Panc1 (cell line): ENCODE data around the gene PCCA. TPM values are rescaled to one million over a fixed set of nuclear protein-coding genes. Genes with fewer than 3 reads are reported as not detected.

Source experiments
- ATAC-seq: fragments of 200-7000 bp; cut with Tn5 transposase; 2 replicates; pipeline ENCODE4 v1.9.1; 2020; ENCODE audit warnings: mild to moderate bottlenecking, moderate library complexity
- BruUV-seq: library from RNA; stranded (reverse); fragments of 400-500 nt; replicated peaks from 2 replicates; lab custom pipeline; 2021; lab: Mats Ljungman, UMichigan
- CTCF ChIA-PET: fragments of 300-600 bp; sonication (Branson Sonifier 250); formaldehyde crosslinking; loops from one replicate; lab custom pipeline; 2022; ENCODE audit warnings: antibody characterized with exemption; lab: Charles Lee
- POLR2A ChIA-PET: fragments of 300-600 bp; sonication (Branson Sonifier 250); formaldehyde crosslinking; loops from one replicate; lab custom pipeline; 2022; ENCODE audit warnings: antibody characterized with exemption; lab: Charles Lee
- DNase-seq: peaks from one replicate; pipeline ENCODE4 v3.0.0-alpha.2; 2010; ENCODE audit warnings: low read depth, low spot score
- H3K27ac ChIP-seq: 2 replicates; pipeline ENCODE4 v1.5.1; 2011; ENCODE audit warnings: mild to moderate bottlenecking, low read length, inconsistent platforms
- H3K27me3 ChIP-seq: fragments of 200-500 bp; sonication (Bioruptor generic); 2 replicates; pipeline ENCODE4 v1.6.0; 2014; ENCODE audit warnings: low read length, inconsistent platforms; ENCODE audit not compliant: control insufficient read depth, insufficient read depth
- H3K36me3 ChIP-seq: fragments of 200-500 bp; sonication (Bioruptor generic); 2 replicates; pipeline ENCODE4 v1.5.1; 2014; ENCODE audit warnings: inconsistent platforms, mild to moderate bottlenecking, low read length, moderate library complexity; ENCODE audit not compliant: control insufficient read depth, insufficient read depth
- H3K4me1 ChIP-seq: 2 replicates; pipeline ENCODE4 v1.5.1; 2011; ENCODE audit warnings: inconsistent platforms, mild to moderate bottlenecking, low read length, moderate library complexity; ENCODE audit not compliant: control insufficient read depth, insufficient read depth
- H3K4me3 ChIP-seq, 2 experiments: 2 replicates each; pipeline ENCODE4 v1.5.1; 2011 to 2012; ENCODE audit warnings: low read depth in 2 of 2, low read length in 2 of 2, mild to moderate bottlenecking in 2 of 2, inconsistent platforms in 1 of 2, moderate library complexity in 1 of 2
- H3K9me3 ChIP-seq: fragments of 200-500 bp; sonication (Bioruptor generic); 2 replicates; pipeline ENCODE4 v1.5.1; 2014; ENCODE audit warnings: low read depth, mild to moderate bottlenecking, inconsistent platforms, low read length, moderate library complexity; ENCODE audit not compliant: control insufficient read depth, insufficient read depth
- POLR2AphosphoS5 ChIP-seq: IDR thresholded peaks from 2 replicates; pipeline ENCODE4 v1.6.1; 2012; ENCODE audit warnings: mild to moderate bottlenecking, low read depth, low read length, moderate library complexity
- SIN3A ChIP-seq: IDR thresholded peaks from 2 replicates; pipeline ENCODE4 v1.6.1; 2012; ENCODE audit warnings: low read depth, mild to moderate bottlenecking, low read length, moderate library complexity, borderline replicate concordance; ENCODE audit not compliant: insufficient read depth
- TCF7L2 ChIP-seq: IDR thresholded peaks from 2 replicates; pipeline ENCODE4 v1.6.1; 2011; ENCODE audit warnings: mild to moderate bottlenecking, low read depth, low read length, inconsistent platforms
- in situ Hi-C: cut with HindIII; loops from 2 replicates; pipeline ENCODE4 v1.10.0; 2016; ENCODE audit warnings: low sequenced_read_pairs, low pct_unique_long_range_greater_than_20kb
- intact Hi-C: fragments of 100-400 bp; cut with micrococcal nuclease; formaldehyde crosslinking; loops from one replicate; pipeline ENCODE4 v1.10.0; 2022; ENCODE audit not compliant: unreplicated experiment
- total RNA-seq: library from RNA; stranded (reverse); gene quantifications from one replicate; pipeline ENCODE4 v1.2.1, GENCODE V29; 2021; ENCODE audit not compliant: unreplicated experiment
- TF ChIP-seq, protein P1 (sequence below), 2 experiments: IDR thresholded peaks; 2 replicates each; pipeline ENCODE4 v1.6.1; 2011 to 2012; ENCODE audit warnings: low read depth in 2 of 2, control low read depth in 1 of 2, low read length in 1 of 2, mild to moderate bottlenecking in 1 of 2, moderate library complexity in 1 of 2; ENCODE audit not compliant: insufficient read depth in 1 of 2
- TF ChIP-seq, protein P2 (sequence below): fragments of 450-650 bp; IDR thresholded peaks from 2 replicates; pipeline ENCODE4 v1.5.1; 2017; ENCODE audit warnings: mild to moderate bottlenecking

The PCCA gene
- total RNA-seq, 1 experiment from 2014 or later: 14.7 TPM

DNA sequence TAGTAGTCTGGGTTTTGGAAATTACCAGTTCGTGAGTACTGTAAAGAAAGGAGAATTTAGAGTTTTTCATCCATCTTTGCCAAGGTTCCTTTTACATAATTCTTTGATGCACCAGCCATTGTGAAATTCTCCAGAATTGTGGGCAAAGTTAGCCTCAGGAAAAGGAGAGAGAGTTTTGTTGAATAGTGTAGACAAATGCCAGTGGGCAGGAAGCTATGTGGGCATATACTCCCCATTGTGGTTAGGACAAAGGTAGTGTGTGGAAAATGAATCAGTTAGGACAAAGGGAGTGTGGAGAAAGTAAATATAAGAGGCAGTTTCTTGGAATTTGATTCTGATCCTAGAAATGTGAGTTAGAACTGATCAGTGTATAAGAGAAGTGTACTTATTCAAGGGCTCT, 67.9 kb downstream of the PCCA start:
- TF ChIP-seq, protein P1, sequence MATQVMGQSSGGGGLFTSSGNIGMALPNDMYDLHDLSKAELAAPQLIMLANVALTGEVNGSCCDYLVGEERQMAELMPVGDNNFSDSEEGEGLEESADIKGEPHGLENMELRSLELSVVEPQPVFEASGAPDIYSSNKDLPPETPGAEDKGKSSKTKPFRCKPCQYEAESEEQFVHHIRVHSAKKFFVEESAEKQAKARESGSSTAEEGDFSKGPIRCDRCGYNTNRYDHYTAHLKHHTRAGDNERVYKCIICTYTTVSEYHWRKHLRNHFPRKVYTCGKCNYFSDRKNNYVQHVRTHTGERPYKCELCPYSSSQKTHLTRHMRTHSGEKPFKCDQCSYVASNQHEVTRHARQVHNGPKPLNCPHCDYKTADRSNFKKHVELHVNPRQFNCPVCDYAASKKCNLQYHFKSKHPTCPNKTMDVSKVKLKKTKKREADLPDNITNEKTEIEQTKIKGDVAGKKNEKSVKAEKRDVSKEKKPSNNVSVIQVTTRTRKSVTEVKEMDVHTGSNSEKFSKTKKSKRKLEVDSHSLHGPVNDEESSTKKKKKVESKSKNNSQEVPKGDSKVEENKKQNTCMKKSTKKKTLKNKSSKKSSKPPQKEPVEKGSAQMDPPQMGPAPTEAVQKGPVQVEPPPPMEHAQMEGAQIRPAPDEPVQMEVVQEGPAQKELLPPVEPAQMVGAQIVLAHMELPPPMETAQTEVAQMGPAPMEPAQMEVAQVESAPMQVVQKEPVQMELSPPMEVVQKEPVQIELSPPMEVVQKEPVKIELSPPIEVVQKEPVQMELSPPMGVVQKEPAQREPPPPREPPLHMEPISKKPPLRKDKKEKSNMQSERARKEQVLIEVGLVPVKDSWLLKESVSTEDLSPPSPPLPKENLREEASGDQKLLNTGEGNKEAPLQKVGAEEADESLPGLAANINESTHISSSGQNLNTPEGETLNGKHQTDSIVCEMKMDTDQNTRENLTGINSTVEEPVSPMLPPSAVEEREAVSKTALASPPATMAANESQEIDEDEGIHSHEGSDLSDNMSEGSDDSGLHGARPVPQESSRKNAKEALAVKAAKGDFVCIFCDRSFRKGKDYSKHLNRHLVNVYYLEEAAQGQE (IDR thresholded peaks at IDR 0.05; ENCODE audit: insufficient read depth in 1 of 2, low read depth in 2 of 2, low read length in 1 of 2): no peak
- TF ChIP-seq POLR2AphosphoS5 (no peak), SIN3A (no peak), TCF7L2 (no peak)
- TF ChIP-seq, protein P2, sequence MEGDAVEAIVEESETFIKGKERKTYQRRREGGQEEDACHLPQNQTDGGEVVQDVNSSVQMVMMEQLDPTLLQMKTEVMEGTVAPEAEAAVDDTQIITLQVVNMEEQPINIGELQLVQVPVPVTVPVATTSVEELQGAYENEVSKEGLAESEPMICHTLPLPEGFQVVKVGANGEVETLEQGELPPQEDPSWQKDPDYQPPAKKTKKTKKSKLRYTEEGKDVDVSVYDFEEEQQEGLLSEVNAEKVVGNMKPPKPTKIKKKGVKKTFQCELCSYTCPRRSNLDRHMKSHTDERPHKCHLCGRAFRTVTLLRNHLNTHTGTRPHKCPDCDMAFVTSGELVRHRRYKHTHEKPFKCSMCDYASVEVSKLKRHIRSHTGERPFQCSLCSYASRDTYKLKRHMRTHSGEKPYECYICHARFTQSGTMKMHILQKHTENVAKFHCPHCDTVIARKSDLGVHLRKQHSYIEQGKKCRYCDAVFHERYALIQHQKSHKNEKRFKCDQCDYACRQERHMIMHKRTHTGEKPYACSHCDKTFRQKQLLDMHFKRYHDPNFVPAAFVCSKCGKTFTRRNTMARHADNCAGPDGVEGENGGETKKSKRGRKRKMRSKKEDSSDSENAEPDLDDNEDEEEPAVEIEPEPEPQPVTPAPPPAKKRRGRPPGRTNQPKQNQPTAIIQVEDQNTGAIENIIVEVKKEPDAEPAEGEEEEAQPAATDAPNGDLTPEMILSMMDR: no peak
- intact Hi-C loops (no loop called here), in situ Hi-C loops (no loop called here)
- DNase-seq: no peak
- no peaks in the 10 kb centered on the region for H3K9me3 ChIP-seq
- H3K4me1 ChIP-seq: no peaks in the 10 kb centered on the region
- no peaks in the 10 kb centered on the region for H3K27me3 ChIP-seq
- no peaks in the 10 kb centered on the region; the same call in 1 of the 2 replicates for H3K36me3 ChIP-seq
- no peak overlapping the region for H3K4me3 ChIP-seq
- ATAC-seq: no peak
- ChIA-PET POLR2A (no interaction called here), CTCF (no interaction called here)
- H3K27ac ChIP-seq: no peak overlapping the region
- no TSS peak for BruUV-seq

DNA sequence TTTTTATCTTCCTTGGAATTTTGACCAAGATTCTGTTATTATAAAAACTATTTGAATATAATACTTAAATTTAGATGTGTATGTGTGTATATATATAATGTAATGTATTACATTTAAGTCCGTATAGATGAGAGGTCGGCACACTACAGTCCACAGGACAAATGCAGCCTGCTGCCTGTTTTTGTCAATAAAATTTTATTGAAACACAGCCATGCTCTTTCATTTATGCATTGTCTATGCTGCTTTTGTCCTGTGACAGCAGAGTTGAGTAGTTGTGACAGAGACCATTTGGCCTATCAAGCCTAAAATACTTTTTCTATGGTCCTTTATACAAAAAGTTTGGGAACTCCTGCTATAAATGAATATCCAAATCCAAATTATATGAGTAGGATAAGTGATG, 69.7 kb downstream of the PCCA start:
- POLR2A ChIA-PET: no interaction called here
- no peaks in the 10 kb centered on the region for H3K4me1 ChIP-seq
- CTCF ChIA-PET: no interaction called here
- BruUV-seq: no TSS peak
- in situ Hi-C loops: no loop called here
- no peak for ATAC-seq
- no peak overlapping the region for H3K4me3 ChIP-seq
- H3K36me3 ChIP-seq: no peaks in the 10 kb centered on the region; the same call in 1 of the 2 replicates
- intact Hi-C loops: no loop called here
- H3K9me3 ChIP-seq: no peaks in the 10 kb centered on the region
- H3K27ac ChIP-seq: no peak overlapping the region
- H3K27me3 ChIP-seq: no peaks in the 10 kb centered on the region
- no peak for DNase-seq
- TF ChIP-seq SIN3A (no peak), TCF7L2 (no peak)

DNA sequence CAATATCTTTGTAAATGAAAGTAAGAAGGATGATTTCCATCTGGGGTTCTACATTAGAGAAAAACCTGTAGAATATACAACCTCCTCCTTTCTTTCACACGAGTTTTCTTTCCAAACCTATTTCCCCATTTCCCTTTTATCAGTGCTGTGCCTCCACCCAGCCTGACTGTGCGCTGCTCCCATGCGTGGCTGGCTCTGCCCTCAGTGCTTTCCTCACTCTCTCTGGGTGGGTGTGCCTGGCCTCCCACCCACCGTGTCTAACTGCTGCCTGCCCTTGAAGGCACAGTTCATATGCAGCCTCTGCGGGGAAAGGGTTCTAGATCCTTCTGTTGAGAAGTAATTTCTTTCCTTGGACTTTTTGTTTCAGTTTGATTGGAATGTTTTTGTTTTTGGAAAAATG, 70.7 kb downstream of the PCCA start:
- ChIA-PET POLR2A (no interaction called here), CTCF (no interaction called here)
- no peaks in the 10 kb centered on the region for H3K4me1 ChIP-seq
- intact Hi-C loops (no loop called here), in situ Hi-C loops (no loop called here)
- H3K27ac ChIP-seq: no peak overlapping the region
- H3K4me3 ChIP-seq: no peak overlapping the region
- no peaks in the 10 kb centered on the region for H3K9me3 ChIP-seq
- no peaks in the 10 kb centered on the region for H3K27me3 ChIP-seq
- BruUV-seq: no TSS peak
- TF ChIP-seq SIN3A (no peak), TCF7L2 (no peak), POLR2AphosphoS5 (no peak)
- TF ChIP-seq, protein P2: no peak
- TF ChIP-seq, protein P1 (IDR thresholded peaks at IDR 0.05; ENCODE audit: insufficient read depth in 1 of 2, low read depth in 2 of 2, low read length in 1 of 2): no peak
- H3K36me3 ChIP-seq: no peaks in the 10 kb centered on the region; the same call in 1 of the 2 replicates
- ATAC-seq (no peak), DNase-seq (no peak)
